GM21447 (cell line): ENCODE results near the gene ZNF420.
A peak's percentile ranks its signal among the peaks of the same experiment; 100 is the strongest.
"Not testable (repeated sequence)": the region's sequence is repeated elsewhere in the genome, so short reads cannot be mapped to it uniquely, and the experiment has no call there.

ENCODE experiments used
- ATAC-seq: cut with Tn5 transposase; IDR thresholded peaks from one replicate; pipeline ENCODE4 v1.9.1; 2021; ENCODE audit not compliant: unreplicated experiment

Gene ZNF420

GRCh38 chr19:37077934-37078716 is at the start of gene ZNF420:
TSS of gene ZNF420 (plus strand) at chr19:37078433. CDS start at chr19:37089119, 10,686 bp downstream.
- ATAC-seq: peak; percentile 90

- ATAC-seq: no peak
Observed at GRCh38 chr19:37045140-37045539, 33.1 kb upstream of the ZNF420 start.

- no peak for ATAC-seq
Observed at GRCh38 chr19:37055330-37055729, 22.9 kb upstream of the ZNF420 start.

- ATAC-seq: no peak
Observed at GRCh38 chr19:37056776-37057175, 21.5 kb upstream of the ZNF420 start.

- ATAC-seq: no peak
Observed at GRCh38 chr19:37059142-37059541, 19.1 kb upstream of the ZNF420 start.

- ATAC-seq: not testable (repeated sequence)
Observed at GRCh38 chr19:37064886-37065285, 13.3 kb upstream of the ZNF420 start.

GRCh38 chr19:37074111-37074510 is 4.1 kb upstream of the ZNF420 start:
- ATAC-seq: no peak

- ATAC-seq: no peak
Observed at GRCh38 chr19:37074819-37075362, 3.3 kb upstream of the ZNF420 start.

- not testable (repeated sequence) for ATAC-seq
Observed at GRCh38 chr19:37076524-37076923, 1.7 kb upstream of the ZNF420 start.

- no peak for ATAC-seq
Observed at GRCh38 chr19:37077501-37077933, 716 bp upstream of the ZNF420 start.

- no peak for ATAC-seq
Observed at GRCh38 chr19:37078717-37079032, 442 bp downstream of the ZNF420 start.

- no peak for ATAC-seq
Observed at GRCh38 chr19:37079238-37079637, 1.0 kb downstream of the ZNF420 start.

- ATAC-seq: no peak
Observed at GRCh38 chr19:37082307-37082706, 4.1 kb downstream of the ZNF420 start.

- no peak for ATAC-seq
Observed at GRCh38 chr19:37087110-37087509, 8.9 kb downstream of the ZNF420 start.

GRCh38 chr19:37095859-37096258 is 17.6 kb downstream of the ZNF420 start:
- no peak for ATAC-seq

GRCh38 chr19:37098570-37098969 is 20.3 kb downstream of the ZNF420 start:
- ATAC-seq: no peak

- not testable (repeated sequence) for ATAC-seq
Observed at GRCh38 chr19:37104135-37104534, 25.9 kb downstream of the ZNF420 start.

- ATAC-seq: not testable (repeated sequence)
Observed at GRCh38 chr19:37111753-37112152, 33.5 kb downstream of the ZNF420 start.

- ATAC-seq: no peak
Observed at GRCh38 chr19:37114001-37114400, 35.8 kb downstream of the ZNF420 start.

GRCh38 chr19:37122093-37122492 is 43.9 kb downstream of the ZNF420 start:
- ATAC-seq: not testable (repeated sequence)

- no peak for ATAC-seq
Observed at GRCh38 chr19:37127999-37128820, 50.0 kb downstream of the ZNF420 start.

- ATAC-seq: no peak
Observed at GRCh38 chr19:37128821-37129177, 50.6 kb downstream of the ZNF420 start.
